HG03571 (cell line): ENCODE measurements around the gene CLIC3.
A peak's percentile ranks its signal among the peaks of the same experiment; 100 is the strongest.
"Not testable (repeated sequence)": the region's sequence is repeated elsewhere in the genome, so short reads cannot be mapped to it uniquely, and the experiment has no call there.

Source experiments
- ATAC-seq: cut with Tn5 transposase; IDR thresholded peaks from one replicate; pipeline ENCODE4 v1.9.1; 2021; ENCODE audit not compliant: unreplicated experiment

Gene CLIC3

GRCh38 chr9:136996361-136997292 is at the start of gene CLIC3:
TSS of gene CLIC3 (minus strand) at chr9:136996568. CDS start at chr9:136996543, 25 bp downstream.
- no peak for ATAC-seq

- ATAC-seq: no peak
These were observed 49.1 kb upstream of the CLIC3 start for GRCh38 chr9:137045294-137046087.

- ATAC-seq: no peak
These were observed 48.3 kb upstream of the CLIC3 start for GRCh38 chr9:137044502-137045177.

- no peak for ATAC-seq
These were observed 47.7 kb upstream of the CLIC3 start for GRCh38 chr9:137044037-137044436.

DNA sequence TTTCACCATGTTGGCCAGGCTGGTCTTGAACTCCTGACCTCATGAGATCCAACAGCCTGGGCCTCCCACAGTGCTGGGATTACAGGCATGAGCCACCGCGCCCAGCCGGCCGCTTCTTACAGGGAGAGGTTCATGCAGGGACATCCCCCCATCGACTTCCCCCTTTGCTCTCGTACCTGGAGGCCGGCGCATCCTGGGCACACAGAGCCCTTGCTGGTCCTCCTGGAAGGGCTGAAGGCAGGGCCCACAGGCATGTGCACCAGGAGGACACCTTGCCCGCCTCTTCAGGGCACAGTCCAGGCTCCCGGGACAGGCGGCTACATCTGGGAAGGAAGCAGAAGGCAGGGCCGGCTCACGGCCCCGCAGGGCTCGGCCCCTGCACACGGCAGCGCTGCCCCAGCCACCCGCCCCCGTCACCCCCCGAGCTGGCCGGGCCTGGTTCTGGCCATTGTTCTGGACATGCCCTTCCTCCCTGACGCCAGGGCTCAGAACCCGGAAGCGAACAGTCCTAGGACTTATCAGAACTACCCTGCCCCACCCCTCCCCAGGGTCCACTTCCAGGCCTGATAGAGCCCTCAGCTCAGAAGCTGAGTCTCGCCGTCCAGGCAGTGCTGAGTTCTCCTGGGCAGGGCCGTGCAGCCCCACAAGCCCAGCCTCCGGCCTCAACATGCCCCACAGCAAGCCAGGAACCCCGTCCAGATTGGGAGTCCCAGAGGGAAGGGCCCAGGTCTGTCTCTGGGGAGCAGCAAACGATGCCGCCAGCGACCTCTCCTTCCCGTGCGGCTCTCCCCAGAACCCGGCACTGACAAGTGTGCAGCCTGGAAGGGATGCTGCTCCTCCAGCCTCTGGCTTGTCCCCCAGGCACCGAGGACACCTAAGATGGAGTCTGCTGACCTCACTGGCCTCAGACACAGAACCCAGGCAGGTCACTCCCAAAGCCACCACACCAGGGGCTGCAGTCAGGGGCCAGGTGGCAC is 46.7 kb upstream of the CLIC3 start:
- no peak for ATAC-seq

- no peak for ATAC-seq
These were observed 44.8 kb upstream of the CLIC3 start for GRCh38 chr9:137041124-137041523.

GRCh38 chr9:137040568-137040967 is 44.2 kb upstream of the CLIC3 start:
- ATAC-seq: no peak

GRCh38 chr9:137039611-137040366 is 43.4 kb upstream of the CLIC3 start:
- no peak for ATAC-seq

DNA sequence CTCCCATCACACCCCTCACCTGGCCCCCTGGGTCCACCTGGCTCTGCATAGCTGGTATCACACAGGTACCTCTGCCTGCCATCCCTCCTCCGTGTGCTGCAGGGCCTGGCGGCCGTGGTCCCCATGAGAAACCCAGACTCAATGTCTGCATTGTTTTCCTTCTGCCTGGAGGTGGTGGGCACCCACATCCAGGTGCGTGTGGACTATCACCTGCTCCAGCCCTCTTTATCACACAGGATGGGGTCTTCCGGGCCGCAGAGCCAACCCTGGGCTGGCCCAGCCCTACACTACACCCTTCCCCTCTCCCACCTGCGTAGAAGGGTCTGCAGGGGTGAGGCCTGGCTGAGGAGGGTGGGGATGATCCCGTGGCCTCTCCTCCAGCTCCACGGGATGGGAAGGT is 42.5 kb upstream of the CLIC3 start:
- no peak for ATAC-seq

DNA sequence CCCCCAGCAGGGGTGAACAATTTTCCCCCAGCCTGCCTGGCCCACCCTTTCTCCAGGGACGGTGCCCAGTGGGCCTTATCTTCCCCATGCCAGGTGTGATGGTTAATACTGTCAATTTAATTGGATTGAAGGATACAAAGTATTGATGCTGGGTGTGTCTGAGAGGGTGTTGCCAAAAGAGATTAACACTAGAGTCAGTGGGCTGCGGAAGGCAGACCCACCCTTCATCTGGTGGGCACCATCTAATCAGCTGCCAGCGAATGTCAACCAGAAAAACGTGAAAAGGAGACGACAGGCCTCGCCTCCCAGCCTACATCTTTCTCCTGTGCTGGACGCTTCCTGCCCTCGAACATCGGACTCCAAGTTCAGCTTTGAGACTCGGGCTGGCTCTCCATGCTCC is 41.1 kb upstream of the CLIC3 start:
- no peak for ATAC-seq

- no peak for ATAC-seq
These were observed 40.7 kb upstream of the CLIC3 start for GRCh38 chr9:137037035-137037434.

- no peak for ATAC-seq
These were observed 39.6 kb upstream of the CLIC3 start for GRCh38 chr9:137035937-137036336.

GRCh38 chr9:137035507-137035834 is 39.1 kb upstream of the CLIC3 start:
- no peak for ATAC-seq

- peak; percentile 47 for ATAC-seq
These were observed 38.5 kb upstream of the CLIC3 start for GRCh38 chr9:137034709-137035506.

- ATAC-seq: no peak
These were observed 37.8 kb upstream of the CLIC3 start for GRCh38 chr9:137034039-137034708.

DNA sequence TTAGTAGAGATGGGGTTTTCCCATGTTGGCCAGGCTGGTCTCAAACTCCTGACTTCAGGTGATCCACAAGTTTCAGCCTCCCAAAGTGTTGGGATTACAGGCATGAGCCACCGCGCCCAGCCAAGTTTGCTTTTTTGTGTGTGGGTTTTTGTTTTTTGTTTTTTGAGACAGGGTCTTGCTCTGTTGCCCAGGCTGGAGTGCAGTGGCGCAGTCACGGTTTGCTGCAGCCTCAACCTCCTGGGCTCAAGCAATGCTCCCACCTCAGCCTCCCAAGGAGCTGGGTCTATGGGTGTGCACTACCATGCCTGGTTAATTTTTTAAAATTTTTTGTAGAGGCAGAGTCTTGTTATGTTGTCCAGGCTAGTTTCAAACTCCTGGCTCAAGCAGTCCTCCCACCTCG is 37.1 kb upstream of the CLIC3 start:
- ATAC-seq: not testable (repeated sequence)

- no peak for ATAC-seq
These were observed 36.5 kb upstream of the CLIC3 start for GRCh38 chr9:137032858-137033257.

DNA sequence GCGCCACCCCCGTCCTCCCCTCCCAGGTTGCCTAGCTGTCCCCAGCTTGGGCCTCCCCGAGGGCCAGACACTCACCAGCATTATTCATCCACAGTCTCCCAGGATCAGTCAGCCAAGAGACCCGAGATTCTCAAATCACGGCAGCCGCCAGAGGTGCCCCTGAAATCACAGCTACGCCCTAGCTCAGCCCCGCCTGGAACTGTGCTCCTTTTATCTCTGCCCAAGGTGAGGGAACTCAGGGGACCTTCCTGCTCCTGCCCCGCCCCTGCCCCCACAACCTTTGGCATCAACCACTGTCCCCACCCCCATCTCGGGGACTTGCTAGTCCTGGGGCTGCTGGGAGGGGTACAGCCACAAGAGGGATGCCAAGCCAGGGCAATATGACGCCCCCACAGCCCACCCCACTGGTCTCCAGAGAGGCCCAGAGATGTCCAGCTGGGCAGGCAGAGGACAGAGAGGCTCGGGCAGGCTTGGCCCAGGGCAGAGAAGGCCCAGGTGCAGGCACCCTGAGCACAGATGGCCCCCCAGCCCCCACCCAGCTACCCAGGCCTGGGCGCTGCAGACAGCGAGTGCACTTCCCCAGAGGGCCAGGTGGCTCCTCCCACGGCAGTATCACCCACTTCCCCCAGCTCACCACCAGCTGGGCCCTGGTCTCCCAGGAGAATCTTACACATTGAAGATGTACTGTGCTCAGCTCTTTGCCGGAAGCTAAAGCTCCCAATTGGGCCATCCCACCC is 35.7 kb upstream of the CLIC3 start, which contains the start of gene FUT7:
Gene FUT7, minus strand, starts transcription at position 185 of the 737 bp plus-strand sequence. Its CDS starts 97 bp downstream, at position 88.
- ATAC-seq: no peak
